HepG2 (cell line): ENCODE results near the gene CEP89. TPM values are rescaled to one million over a fixed set of nuclear protein-coding genes. Genes with fewer than 3 reads are reported as not detected.

Experiments used
- ATF7 ChIP-seq, 2 experiments: fragments of 450-650 bp in 1 of 2; sonication (generic) in 1 of 2; formaldehyde crosslinking in 1 of 2; IDR thresholded peaks; 2 replicates each; pipeline versions ENCODE4 v1.4.0 to v1.6.1; 2016 to 2020; ENCODE audit warnings: antibody characterized with exemption in 1 of 2, mild to moderate bottlenecking in 1 of 2, missing genetic modification reagents in 1 of 2
- CBX2 ChIP-seq, 2 experiments: fragments of 200-600 bp in 1 of 2; sonication (generic); formaldehyde crosslinking in 1 of 2; IDR thresholded peaks; 2 replicates each; pipeline versions ENCODE4 v1.7.0 to v1.8.1; 2018 to 2022; ENCODE audit warnings: low read depth in 2 of 2, low read length in 1 of 2, mild to moderate bottlenecking in 1 of 2, missing genetic modification reagents in 1 of 2
- EP300 ChIP-seq, 3 experiments: sonication (generic) in 1 of 3; formaldehyde crosslinking in 1 of 3; IDR thresholded peaks; 2 replicates each; pipeline versions ENCODE4 v1.5.1 to v1.6.1; 2011 to 2020; ENCODE audit warnings: low read depth in 2 of 3, low read length in 2 of 3, borderline replicate concordance in 1 of 3, improper control_type of control experiment in 1 of 3, mild to moderate bottlenecking in 1 of 3, missing genetic modification reagents in 1 of 3, moderate library complexity in 1 of 3
- HDAC6 ChIP-seq: fragments of 200-600 bp; sonication (generic); IDR thresholded peaks from 2 replicates; pipeline ENCODE4 v1.7.0; 2017; ENCODE audit warnings: mild to moderate bottlenecking, antibody characterized with exemption, low read length, low read depth
- KLF13 ChIP-seq: sonication (generic); formaldehyde crosslinking; IDR thresholded peaks from 2 replicates; pipeline ENCODE4 v1.4.0; 2020; ENCODE audit warnings: mild to moderate bottlenecking, missing genetic modification reagents
- MEIS1 ChIP-seq: sonication (generic); formaldehyde crosslinking; IDR thresholded peaks from 2 replicates; pipeline ENCODE4 v1.9.0; 2021; ENCODE audit warnings: mild to moderate bottlenecking, missing genetic modification reagents, moderate library complexity, borderline replicate concordance
- PAX8 ChIP-seq: sonication (generic); formaldehyde crosslinking; IDR thresholded peaks from 2 replicates; pipeline ENCODE4 v1.8.0; 2022; ENCODE audit warnings: mild to moderate bottlenecking, missing genetic modification reagents, borderline replicate concordance
- TGIF2 ChIP-seq: IDR thresholded peaks from 2 replicates; pipeline ENCODE4 v1.6.1; 2016; ENCODE audit warnings: control low read depth, missing compliant biosample characterization
- TOE1 ChIP-seq: sonication (generic); formaldehyde crosslinking; IDR thresholded peaks from 2 replicates; pipeline ENCODE4 v1.4.0; 2020; ENCODE audit warnings: mild to moderate bottlenecking, missing genetic modification reagents
- ZNF3 ChIP-seq: IDR thresholded peaks from 2 replicates; pipeline ENCODE4 v1.7.0; 2017; ENCODE audit warnings: inconsistent platforms
- ZNF652 ChIP-seq: IDR thresholded peaks from 2 replicates; pipeline ENCODE4 v1.6.1; 2016; ENCODE audit warnings: low read depth, borderline replicate concordance
- ZNF704 ChIP-seq: sonication (generic); formaldehyde crosslinking; IDR thresholded peaks from 2 replicates; pipeline ENCODE4 v1.8.1; 2023; ENCODE audit warnings: mild to moderate bottlenecking, inconsistent platforms, moderate library complexity, missing genetic modification reagents, borderline replicate concordance
- ZNF713 ChIP-seq: sonication (generic); formaldehyde crosslinking; IDR thresholded peaks from 2 replicates; pipeline ENCODE4 v1.4.0; 2020; ENCODE audit warnings: mild to moderate bottlenecking, missing genetic modification reagents
- ZSCAN21 ChIP-seq: sonication (generic); formaldehyde crosslinking; IDR thresholded peaks from 2 replicates; pipeline ENCODE4 v1.8.0; 2022; ENCODE audit warnings: mild to moderate bottlenecking, missing genetic modification reagents, moderate library complexity, borderline replicate concordance
- polyA plus RNA-seq, 8 experiments: library from polyadenylated mRNA; depleted of rRNA in 3 of 8; stranded (reverse) in 7 of 8; unstranded in 1 of 8; fragments of >200 nt; fragmentation: Illumina TruSeq in 4 of 8; extraction: Trizol in 4 of 8; gene quantifications; 2 replicates each; pipeline versions ENCODE4 v1.2.1 to v1.2.3, GENCODE V29; 2011 to 2016; ENCODE audit warnings: low read depth in 4 of 8, missing spikeins in 1 of 8, mixed read lengths in 1 of 8; ENCODE audit not compliant: insufficient read depth in 1 of 8
- total RNA-seq, 5 experiments: library from RNA; depleted of rRNA; stranded (reverse); fragments of >200 nt; fragmentation: Illumina TruSeq; extraction: Trizol; gene quantifications; 2 replicates each; pipeline ENCODE4 v1.2.3, GENCODE V29; 2016; ENCODE audit warnings: low read depth in 1 of 5
- TF ChIP-seq, protein P1 (sequence below): sonication (generic); formaldehyde crosslinking; conservative IDR thresholded peaks from 2 replicates; pipeline ENCODE4 v1.4.0; 2020; ENCODE audit warnings: missing genetic modification reagents
- TF ChIP-seq, protein P2 (sequence below): sonication (generic); formaldehyde crosslinking; IDR thresholded peaks from 2 replicates; pipeline ENCODE4 v1.5.0; 2020; ENCODE audit warnings: missing genetic modification reagents
- TF ChIP-seq, protein P3 (sequence below), 2 experiments: sonication (generic) in 1 of 2; formaldehyde crosslinking in 1 of 2; IDR thresholded peaks; 2 replicates each; pipeline versions ENCODE4 v1.4.0 to v1.6.1; 2016 to 2020; ENCODE audit warnings: borderline replicate concordance in 1 of 2, low read depth in 1 of 2, mild to moderate bottlenecking in 1 of 2, missing genetic modification reagents in 1 of 2

Gene CEP89
- total and polyA plus RNA-seq, 2 of the 13 experiments (the other 11 are each of a cell fraction or from before 2014, with no cell fraction given): 7.2 to 10.9 TPM

- TF ChIP-seq EP300 (IDR thresholded peaks at IDR 0.05; ENCODE audit: low read depth in 2 of 2, low read length in 2 of 2) (0 out of 4 replicates have a peak, but pooled peaks of 1 of the 2 experiments have one; percentile 4), EP300 (CRISPR knock-in tag; IDR thresholded peaks at IDR 0.05; ENCODE audit: borderline replicate concordance) (no peak), TGIF2 (CRISPR knock-in tag) (peak; percentile 84), MEIS1 (CRISPR knock-in tag) (no peak), ZNF3 (no peak), ZSCAN21 (peak; percentile 99), CBX2 (IDR thresholded peaks at IDR 0.05; ENCODE audit: low read depth, low read length) (no peak), CBX2 (CRISPR knock-in tag; IDR thresholded peaks at IDR 0.05; ENCODE audit: low read depth) (0 out of 2 replicates have a peak, but pooled peaks have one; percentile 86), KLF13 (no peak), PAX8 (CRISPR knock-in tag) (no peak), ZNF652 (CRISPR knock-in tag) (no peak), ATF7 (IDR thresholded peaks at IDR 0.05) (no peak), ATF7 (CRISPR knock-in tag; IDR thresholded peaks at IDR 0.05) (0 out of 2 replicates have a peak, but pooled peaks have one; percentile 42), TOE1 (CRISPR knock-in tag) (0 out of 2 replicates have a peak, but pooled peaks have one; percentile 29), ZNF713 (CRISPR knock-in tag) (no peak), ZNF704 (CRISPR knock-in tag) (no peak), HDAC6 (no peak)
- TF ChIP-seq, protein P1, sequence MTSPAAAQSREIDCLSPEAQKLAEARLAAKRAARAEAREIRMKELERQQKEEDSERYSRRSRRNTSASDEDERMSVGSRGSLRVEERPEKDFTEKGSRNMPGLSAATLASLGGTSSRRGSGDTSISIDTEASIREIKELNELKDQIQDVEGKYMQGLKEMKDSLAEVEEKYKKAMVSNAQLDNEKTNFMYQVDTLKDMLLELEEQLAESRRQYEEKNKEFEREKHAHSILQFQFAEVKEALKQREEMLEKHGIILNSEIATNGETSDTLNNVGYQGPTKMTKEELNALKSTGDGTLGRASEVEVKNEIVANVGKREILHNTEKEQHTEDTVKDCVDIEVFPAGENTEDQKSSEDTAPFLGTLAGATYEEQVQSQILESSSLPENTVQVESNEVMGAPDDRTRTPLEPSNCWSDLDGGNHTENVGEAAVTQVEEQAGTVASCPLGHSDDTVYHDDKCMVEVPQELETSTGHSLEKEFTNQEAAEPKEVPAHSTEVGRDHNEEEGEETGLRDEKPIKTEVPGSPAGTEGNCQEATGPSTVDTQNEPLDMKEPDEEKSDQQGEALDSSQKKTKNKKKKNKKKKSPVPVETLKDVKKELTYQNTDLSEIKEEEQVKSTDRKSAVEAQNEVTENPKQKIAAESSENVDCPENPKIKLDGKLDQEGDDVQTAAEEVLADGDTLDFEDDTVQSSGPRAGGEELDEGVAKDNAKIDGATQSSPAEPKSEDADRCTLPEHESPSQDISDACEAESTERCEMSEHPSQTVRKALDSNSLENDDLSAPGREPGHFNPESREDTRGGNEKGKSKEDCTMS (CRISPR knock-in tag): no peak
- TF ChIP-seq, protein P2, sequence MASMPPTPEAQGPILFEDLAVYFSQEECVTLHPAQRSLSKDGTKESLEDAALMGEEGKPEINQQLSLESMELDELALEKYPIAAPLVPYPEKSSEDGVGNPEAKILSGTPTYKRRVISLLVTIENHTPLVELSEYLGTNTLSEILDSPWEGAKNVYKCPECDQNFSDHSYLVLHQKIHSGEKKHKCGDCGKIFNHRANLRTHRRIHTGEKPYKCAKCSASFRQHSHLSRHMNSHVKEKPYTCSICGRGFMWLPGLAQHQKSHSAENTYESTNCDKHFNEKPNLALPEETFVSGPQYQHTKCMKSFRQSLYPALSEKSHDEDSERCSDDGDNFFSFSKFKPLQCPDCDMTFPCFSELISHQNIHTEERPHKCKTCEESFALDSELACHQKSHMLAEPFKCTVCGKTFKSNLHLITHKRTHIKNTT (CRISPR knock-in tag): no peak
- TF ChIP-seq, protein P3, sequence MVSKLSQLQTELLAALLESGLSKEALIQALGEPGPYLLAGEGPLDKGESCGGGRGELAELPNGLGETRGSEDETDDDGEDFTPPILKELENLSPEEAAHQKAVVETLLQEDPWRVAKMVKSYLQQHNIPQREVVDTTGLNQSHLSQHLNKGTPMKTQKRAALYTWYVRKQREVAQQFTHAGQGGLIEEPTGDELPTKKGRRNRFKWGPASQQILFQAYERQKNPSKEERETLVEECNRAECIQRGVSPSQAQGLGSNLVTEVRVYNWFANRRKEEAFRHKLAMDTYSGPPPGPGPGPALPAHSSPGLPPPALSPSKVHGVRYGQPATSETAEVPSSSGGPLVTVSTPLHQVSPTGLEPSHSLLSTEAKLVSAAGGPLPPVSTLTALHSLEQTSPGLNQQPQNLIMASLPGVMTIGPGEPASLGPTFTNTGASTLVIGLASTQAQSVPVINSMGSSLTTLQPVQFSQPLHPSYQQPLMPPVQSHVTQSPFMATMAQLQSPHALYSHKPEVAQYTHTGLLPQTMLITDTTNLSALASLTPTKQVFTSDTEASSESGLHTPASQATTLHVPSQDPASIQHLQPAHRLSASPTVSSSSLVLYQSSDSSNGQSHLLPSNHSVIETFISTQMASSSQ (IDR thresholded peaks at IDR 0.05; ENCODE audit: low read depth): no peak
- TF ChIP-seq, protein P3 (CRISPR knock-in tag; IDR thresholded peaks at IDR 0.05; ENCODE audit: borderline replicate concordance): peak; percentile 57; the same call in 1 of the 2 replicates
Measured at GRCh38 chr19:32971715-32972540, at the start of gene CEP89, which contains the start of gene FAAP24 (continued).
